GM13977 (cell line): Measurements from ENCODE around the gene SNX30.

Experiments used
- DNase-seq: peaks from one replicate; pipeline ENCODE4 v3.0.0; 2012; ENCODE audit warnings: low spot score
- in situ Hi-C: fragments of 300-500 bp; cut with MboI; formaldehyde crosslinking; loops from one replicate; pipeline ENCODE4 v1.12.0; 2022; ENCODE audit warnings: low sequenced_read_pairs, low pct_unique_long_range_greater_than_20kb, mixed read lengths, inconsistent platforms; ENCODE audit not compliant: unreplicated experiment
- TF ChIP-seq, protein P1 (sequence below): IDR thresholded peaks from 2 replicates; pipeline ENCODE4 v1.5.1; 2012; ENCODE audit warnings: mild to moderate bottlenecking, control low read depth; ENCODE audit not compliant: insufficient read depth; ENCODE audit errors: extremely low read depth, missing control alignments

The SNX30 gene

DNA sequence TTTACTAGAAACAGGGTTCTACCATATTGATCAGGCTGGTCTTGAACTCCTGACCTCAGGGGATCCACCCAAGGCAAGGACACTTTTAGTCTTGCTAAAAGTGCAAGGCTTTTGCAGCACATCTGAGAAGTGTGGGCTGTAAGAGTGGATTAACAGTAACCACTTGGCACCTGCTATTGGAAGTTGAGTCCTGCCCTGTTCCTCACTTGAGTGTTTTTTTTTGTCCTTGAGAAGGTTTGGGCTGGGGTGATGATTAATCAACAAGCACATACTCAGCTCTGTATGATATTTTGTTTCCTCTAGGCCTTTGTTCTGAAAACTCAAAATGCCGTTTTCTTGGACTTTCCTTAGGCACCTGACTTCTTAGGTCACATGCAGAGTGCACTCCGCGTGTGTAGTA, 37.4 kb downstream of the SNX30 start:
- no peak for DNase-seq
- TF ChIP-seq, protein P1, sequence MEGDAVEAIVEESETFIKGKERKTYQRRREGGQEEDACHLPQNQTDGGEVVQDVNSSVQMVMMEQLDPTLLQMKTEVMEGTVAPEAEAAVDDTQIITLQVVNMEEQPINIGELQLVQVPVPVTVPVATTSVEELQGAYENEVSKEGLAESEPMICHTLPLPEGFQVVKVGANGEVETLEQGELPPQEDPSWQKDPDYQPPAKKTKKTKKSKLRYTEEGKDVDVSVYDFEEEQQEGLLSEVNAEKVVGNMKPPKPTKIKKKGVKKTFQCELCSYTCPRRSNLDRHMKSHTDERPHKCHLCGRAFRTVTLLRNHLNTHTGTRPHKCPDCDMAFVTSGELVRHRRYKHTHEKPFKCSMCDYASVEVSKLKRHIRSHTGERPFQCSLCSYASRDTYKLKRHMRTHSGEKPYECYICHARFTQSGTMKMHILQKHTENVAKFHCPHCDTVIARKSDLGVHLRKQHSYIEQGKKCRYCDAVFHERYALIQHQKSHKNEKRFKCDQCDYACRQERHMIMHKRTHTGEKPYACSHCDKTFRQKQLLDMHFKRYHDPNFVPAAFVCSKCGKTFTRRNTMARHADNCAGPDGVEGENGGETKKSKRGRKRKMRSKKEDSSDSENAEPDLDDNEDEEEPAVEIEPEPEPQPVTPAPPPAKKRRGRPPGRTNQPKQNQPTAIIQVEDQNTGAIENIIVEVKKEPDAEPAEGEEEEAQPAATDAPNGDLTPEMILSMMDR, result no peak
- in situ Hi-C loops, result loop anchor here (25.0 kb wide), 3 partner anchors 351 to 1026 kb away; no protein-coding TSS in a partner anchor

DNA sequence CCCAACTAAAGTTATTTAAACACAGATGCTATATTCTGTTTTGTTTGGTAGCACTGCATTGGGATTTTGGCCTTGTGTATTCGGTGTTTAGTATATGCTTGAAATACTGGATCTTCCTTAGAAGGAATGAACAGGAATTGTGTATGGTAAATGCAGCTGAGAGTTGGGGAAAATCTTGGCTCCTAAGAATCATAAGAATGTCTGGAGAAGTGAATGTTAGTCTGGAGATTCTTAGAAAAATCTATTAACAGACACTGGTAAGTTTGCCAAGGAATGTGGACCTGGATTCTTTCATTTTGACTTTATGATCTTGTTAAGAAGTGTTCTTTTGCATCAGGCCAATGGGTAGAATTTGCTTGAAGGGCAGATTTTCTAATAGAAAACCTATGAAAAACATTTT, 38.9 kb downstream of the SNX30 start:
- TF ChIP-seq, protein P1, result no peak
- no peak for DNase-seq
- in situ Hi-C loops, result loop anchor here (25.0 kb wide), 3 partner anchors 352 to 1027 kb away; no protein-coding TSS in a partner anchor

DNA sequence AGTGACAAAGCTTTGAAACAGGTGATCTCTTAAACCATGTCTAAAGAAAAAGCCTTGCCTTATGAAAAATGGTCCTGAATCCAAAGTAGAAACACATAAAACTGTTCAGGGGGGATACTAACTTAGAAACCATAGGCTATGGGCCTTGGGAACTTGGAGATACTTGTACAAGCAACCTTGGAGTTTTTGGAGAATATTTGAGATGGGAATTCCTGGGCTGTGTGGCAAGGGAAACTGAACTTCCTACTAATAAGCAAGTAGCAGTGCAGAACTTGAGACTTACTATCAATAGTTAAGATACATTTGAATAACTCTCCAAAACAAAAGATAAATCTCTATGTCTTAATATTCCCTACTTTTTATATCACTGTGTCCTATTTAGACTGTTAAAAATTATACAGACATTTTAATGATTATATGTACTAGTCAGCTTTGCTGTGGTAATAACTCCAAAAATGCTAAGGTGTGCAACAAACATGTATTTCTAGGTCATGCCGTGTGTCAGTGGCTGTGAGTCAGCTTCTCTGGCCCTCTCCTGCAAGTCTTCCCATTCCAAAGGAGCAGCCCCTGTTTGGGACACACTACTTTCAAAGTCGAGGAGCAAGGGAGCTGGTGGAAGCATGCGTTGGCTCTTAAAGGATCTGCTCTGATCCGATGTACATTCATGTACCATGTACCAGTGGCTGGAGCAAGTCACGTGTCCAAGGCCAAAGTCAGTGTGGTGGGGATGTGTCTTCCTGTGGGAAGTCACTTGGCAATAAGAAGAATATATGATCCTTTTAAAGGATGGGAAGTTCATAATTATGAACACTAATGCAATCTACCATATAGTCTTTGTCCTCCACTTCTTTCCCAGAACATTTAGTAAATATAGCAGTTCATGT, 39.6 kb downstream of the SNX30 start:
- no peak for DNase-seq
- TF ChIP-seq, protein P1, result no peak
- in situ Hi-C loops, result loop anchor here (25.0 kb wide), 3 partner anchors 353 to 1028 kb away; no protein-coding TSS in a partner anchor

DNA sequence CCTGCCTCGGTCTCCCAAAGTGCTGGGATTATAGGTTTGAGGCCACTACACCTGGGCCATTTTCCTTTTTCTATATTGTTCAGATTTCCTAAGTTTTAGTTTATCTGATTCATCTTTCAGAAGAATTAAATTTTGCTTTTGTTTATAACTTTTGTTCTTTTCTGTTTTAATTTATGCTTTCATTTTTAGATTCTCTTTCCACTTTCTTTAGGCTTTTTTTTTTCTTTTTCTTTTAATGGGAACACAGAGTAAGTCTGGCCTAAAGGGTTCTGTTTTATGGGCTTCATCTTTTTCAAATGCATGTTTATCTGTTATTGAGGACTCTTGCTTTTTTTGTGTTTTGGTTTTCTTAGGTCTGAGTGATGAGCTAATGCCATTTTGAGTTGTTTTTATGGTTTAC, 42.1 kb downstream of the SNX30 start:
- DNase-seq, result no peak
- in situ Hi-C loops, result loop anchor here (25.0 kb wide), 3 partner anchors 355 to 1030 kb away; no protein-coding TSS in a partner anchor
- TF ChIP-seq, protein P1, result no peak

DNA sequence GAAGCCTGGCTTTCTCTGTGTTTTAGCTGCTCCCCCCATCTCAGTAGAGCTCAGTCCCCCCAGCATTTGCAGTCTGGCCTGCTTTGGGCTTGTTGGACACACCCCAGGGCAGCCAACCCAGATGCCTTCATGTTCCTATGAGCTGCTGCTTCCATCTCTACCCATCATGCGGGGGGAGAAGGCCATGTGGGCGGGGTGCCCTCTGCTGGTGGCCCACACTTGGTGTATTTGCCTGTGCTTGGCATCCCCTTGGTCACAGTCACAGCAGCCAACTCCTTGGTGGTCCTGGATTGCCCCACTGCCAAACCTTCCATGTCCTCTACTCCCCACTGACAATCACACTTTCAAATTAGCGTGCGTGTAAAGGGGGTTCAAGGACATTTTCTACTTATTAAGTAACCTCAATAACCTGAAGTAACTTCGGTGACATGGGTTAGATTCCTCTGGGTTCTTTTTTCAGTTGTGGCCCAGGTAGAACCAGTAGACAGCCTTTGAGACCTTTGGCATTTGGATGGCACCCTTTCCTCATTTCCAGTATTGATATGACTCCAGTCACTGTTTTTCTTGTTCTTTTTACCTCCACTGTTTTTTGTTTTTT, 42.8 kb downstream of the SNX30 start:
- in situ Hi-C loops, result loop anchor here (25.0 kb wide), 3 partner anchors 356 to 1031 kb away; no protein-coding TSS in a partner anchor
- TF ChIP-seq, protein P1, result peak; percentile 93
- DNase-seq, result peak; percentile 66

DNA sequence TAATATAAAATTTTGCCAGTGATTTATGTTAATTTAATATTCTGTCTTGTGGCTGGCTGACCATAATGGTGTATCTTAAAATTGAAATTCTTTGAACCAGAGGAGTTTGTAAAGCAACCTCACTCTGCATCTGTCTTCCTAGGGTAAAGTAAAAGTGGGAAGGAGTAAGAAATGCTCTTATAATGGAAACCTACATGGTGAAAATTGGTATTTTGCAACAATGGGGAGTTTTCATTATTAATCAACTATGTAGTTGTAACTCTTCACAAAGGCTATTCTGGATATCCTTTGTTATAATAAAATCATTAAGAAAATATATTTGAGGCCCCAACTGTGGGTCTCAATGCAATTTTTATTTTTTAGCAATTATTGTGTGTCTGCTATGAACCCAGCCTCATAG, 44.2 kb downstream of the SNX30 start:
- DNase-seq, result no peak
- TF ChIP-seq, protein P1, result no peak
- in situ Hi-C loops, result loop anchor here (25.0 kb wide), 3 partner anchors 357 to 1032 kb away; no protein-coding TSS in a partner anchor
